K562 (cell line): ENCODE measurements around the gene TBR1. TPM values are rescaled to one million over a fixed set of nuclear protein-coding genes. Genes with fewer than 3 reads are reported as not detected.

Source experiments
- FOXP1 ChIP-seq: sonication (generic); formaldehyde crosslinking; IDR thresholded peaks from 2 replicates; pipeline ENCODE4 v1.8.0; 2022; ENCODE audit warnings: mild to moderate bottlenecking, missing genetic modification reagents
- GABPB1 ChIP-seq: sonication (generic); formaldehyde crosslinking; IDR thresholded peaks from 2 replicates; pipeline ENCODE4 v1.8.0; 2022; ENCODE audit warnings: mild to moderate bottlenecking, missing genetic modification reagents
- HNRNPUL1 ChIP-seq: fragments of 200-400 bp; formaldehyde crosslinking; IDR thresholded peaks from 2 replicates; pipeline ENCODE4 v1.6.1; 2017; ENCODE audit warnings: low read length
- HSF4 ChIP-seq: fragments of 250-450 bp; sonication (Bioruptor Pico); IDR thresholded peaks from 2 replicates; pipeline ENCODE4 v2.1.2; 2022; ENCODE audit warnings: mild to moderate bottlenecking, moderate library complexity, borderline replicate concordance
- ZNF3 ChIP-seq: fragments of 250-450 bp; sonication (Bioruptor Pico); IDR thresholded peaks from 2 replicates; pipeline ENCODE4 v1.5.0; 2021; ENCODE audit warnings: mild to moderate bottlenecking, moderate library complexity
- ZNF311 ChIP-seq: fragments of 250-450 bp; sonication (Bioruptor Pico); IDR thresholded peaks from 2 replicates; pipeline ENCODE4 v1.4.0; 2020; ENCODE audit warnings: mild to moderate bottlenecking, moderate library complexity
- ZNF507 ChIP-seq: conservative IDR thresholded peaks from 2 replicates; pipeline ENCODE4 v1.6.1; 2017; ENCODE audit warnings: missing genetic modification characterization, missing compliant biosample characterization
- polyA plus RNA-seq, 8 experiments: library from polyadenylated mRNA; depleted of rRNA in 4 of 8; stranded (reverse) in 5 of 8; unstranded in 3 of 8; fragments of >200 nt; fragmentation: Nextera tagmentation in 2 of 8; fragmentation: Illumina TruSeq in 1 of 8; extraction: Ambion mirVana in 2 of 8; extraction: Trizol in 1 of 8; gene quantifications; 2 replicates each; pipeline versions ENCODE4 v1.2.1 to v1.2.3, GENCODE V29; 2011 to 2014; ENCODE audit warnings: inconsistent platforms in 1 of 8, missing spikeins in 1 of 8
- total RNA-seq, 7 experiments: library from RNA; depleted of rRNA in 6 of 7; stranded (reverse); fragments of >200 nt in 6 of 7; fragmentation: Illumina TruSeq in 2 of 7; extraction: Trizol in 2 of 7; gene quantifications; 2 replicates each; pipeline versions ENCODE4 v1.2.1 to v1.2.3, GENCODE V29; 2011 to 2021; ENCODE audit warnings: low replicate concordance in 1 of 7
- TF ChIP-seq, protein P1 (sequence below), 2 experiments: fragments of 450-650 bp in 1 of 2; sonication (generic) in 1 of 2; formaldehyde crosslinking in 1 of 2; IDR thresholded peaks; 2 replicates each; pipeline versions ENCODE4 v1.7.1 to v1.9.0; 2016 to 2022; ENCODE audit warnings: inconsistent platforms in 1 of 2, mild to moderate bottlenecking in 1 of 2, missing genetic modification reagents in 1 of 2
- TF ChIP-seq, protein P2 (sequence below): fragments of 250-450 bp; sonication (Bioruptor Pico); IDR thresholded peaks from 2 replicates; pipeline ENCODE4 v1.8.0; 2021; ENCODE audit warnings: moderate library complexity, mild to moderate bottlenecking, inconsistent platforms
- TF ChIP-seq, protein P3 (sequence below), 2 experiments: fragments of 450-650 bp in 1 of 2; sonication (generic) in 1 of 2; formaldehyde crosslinking in 1 of 2; IDR thresholded peaks in 1 of 2; conservative IDR thresholded peaks in 1 of 2; 2 replicates each; pipeline versions ENCODE4 v1.6.1 to v1.8.1; 2016 to 2023; ENCODE audit warnings: mild to moderate bottlenecking in 2 of 2, moderate library complexity in 2 of 2, inconsistent platforms in 1 of 2, missing genetic modification reagents in 1 of 2
- TF ChIP-seq, protein P4 (sequence below), 2 experiments: fragments of 250-450 bp in 1 of 2; fragments of 450-650 bp in 1 of 2; sonication (Bioruptor Pico) in 1 of 2; IDR thresholded peaks; 2 replicates each; pipeline versions ENCODE4 v1.6.1 to v1.8.0; 2016 to 2021; ENCODE audit warnings: mild to moderate bottlenecking in 2 of 2, moderate library complexity in 2 of 2, missing compliant biosample characterization in 1 of 2, missing genetic modification characterization in 1 of 2
- TF ChIP-seq, protein P5 (sequence below), 2 experiments: fragments of 450-650 bp; conservative IDR thresholded peaks; 2 replicates each; pipeline ENCODE4 v1.6.1; 2017; ENCODE audit warnings: mild to moderate bottlenecking in 2 of 2, moderate library complexity in 2 of 2

The TBR1 gene
- total and polyA plus RNA-seq, 9 of the 15 experiments (the other 6 are each of a cell fraction or from before 2014, with no cell fraction given): 0.01 to 0.09 TPM; not detected in 7

DNA sequence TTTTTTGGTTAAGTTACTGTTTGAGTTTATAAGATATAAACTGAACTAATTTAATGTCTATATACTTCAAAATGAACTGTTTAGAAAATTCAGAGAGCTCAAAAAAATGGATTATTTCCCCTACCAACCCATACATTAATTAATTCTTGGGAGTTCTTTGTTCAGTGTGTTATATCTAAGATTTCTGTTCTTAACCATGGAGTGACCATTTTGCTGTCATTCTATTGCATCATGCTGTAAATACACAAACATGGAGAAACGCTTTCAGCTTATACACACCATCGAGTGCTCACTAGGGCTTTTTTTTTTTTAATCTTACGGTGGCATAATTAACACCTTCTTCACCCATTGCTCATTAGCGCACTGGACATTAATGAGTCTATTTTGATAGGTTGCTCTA lies 33.4 kb upstream of the TBR1 start (continued):
- TF ChIP-seq, protein P1, sequence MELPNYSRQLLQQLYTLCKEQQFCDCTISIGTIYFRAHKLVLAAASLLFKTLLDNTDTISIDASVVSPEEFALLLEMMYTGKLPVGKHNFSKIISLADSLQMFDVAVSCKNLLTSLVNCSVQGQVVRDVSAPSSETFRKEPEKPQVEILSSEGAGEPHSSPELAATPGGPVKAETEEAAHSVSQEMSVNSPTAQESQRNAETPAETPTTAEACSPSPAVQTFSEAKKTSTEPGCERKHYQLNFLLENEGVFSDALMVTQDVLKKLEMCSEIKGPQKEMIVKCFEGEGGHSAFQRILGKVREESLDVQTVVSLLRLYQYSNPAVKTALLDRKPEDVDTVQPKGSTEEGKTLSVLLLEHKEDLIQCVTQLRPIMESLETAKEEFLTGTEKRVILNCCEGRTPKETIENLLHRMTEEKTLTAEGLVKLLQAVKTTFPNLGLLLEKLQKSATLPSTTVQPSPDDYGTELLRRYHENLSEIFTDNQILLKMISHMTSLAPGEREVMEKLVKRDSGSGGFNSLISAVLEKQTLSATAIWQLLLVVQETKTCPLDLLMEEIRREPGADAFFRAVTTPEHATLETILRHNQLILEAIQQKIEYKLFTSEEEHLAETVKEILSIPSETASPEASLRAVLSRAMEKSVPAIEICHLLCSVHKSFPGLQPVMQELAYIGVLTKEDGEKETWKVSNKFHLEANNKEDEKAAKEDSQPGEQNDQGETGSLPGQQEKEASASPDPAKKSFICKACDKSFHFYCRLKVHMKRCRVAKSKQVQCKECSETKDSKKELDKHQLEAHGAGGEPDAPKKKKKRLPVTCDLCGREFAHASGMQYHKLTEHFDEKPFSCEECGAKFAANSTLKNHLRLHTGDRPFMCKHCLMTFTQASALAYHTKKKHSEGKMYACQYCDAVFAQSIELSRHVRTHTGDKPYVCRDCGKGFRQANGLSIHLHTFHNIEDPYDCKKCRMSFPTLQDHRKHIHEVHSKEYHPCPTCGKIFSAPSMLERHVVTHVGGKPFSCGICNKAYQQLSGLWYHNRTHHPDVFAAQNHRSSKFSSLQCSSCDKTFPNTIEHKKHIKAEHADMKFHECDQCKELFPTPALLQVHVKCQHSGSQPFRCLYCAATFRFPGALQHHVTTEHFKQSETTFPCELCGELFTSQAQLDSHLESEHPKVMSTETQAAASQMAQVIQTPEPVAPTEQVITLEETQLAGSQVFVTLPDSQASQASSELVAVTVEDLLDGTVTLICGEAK (IDR thresholded peaks at IDR 0.05): no peak
- TF ChIP-seq, protein P1 (CRISPR knock-in tag; IDR thresholded peaks at IDR 0.05): no peak
- TF ChIP-seq ZNF3 (no peak), ZNF311 (CRISPR knock-in tag) (peak; percentile 87), FOXP1 (CRISPR knock-in tag) (no peak), GABPB1 (CRISPR knock-in tag) (no peak), ZNF507 (tag) (no peak), HSF4 (peak; percentile 80; the same call in 1 of the 2 replicates), HNRNPUL1 (no peak)
- TF ChIP-seq, protein P2, sequence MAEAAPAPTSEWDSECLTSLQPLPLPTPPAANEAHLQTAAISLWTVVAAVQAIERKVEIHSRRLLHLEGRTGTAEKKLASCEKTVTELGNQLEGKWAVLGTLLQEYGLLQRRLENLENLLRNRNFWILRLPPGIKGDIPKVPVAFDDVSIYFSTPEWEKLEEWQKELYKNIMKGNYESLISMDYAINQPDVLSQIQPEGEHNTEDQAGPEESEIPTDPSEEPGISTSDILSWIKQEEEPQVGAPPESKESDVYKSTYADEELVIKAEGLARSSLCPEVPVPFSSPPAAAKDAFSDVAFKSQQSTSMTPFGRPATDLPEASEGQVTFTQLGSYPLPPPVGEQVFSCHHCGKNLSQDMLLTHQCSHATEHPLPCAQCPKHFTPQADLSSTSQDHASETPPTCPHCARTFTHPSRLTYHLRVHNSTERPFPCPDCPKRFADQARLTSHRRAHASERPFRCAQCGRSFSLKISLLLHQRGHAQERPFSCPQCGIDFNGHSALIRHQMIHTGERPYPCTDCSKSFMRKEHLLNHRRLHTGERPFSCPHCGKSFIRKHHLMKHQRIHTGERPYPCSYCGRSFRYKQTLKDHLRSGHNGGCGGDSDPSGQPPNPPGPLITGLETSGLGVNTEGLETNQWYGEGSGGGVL (CRISPR knock-in tag): 0 out of 2 replicates have a peak, but pooled peaks have one; percentile 64
- TF ChIP-seq, protein P3, sequence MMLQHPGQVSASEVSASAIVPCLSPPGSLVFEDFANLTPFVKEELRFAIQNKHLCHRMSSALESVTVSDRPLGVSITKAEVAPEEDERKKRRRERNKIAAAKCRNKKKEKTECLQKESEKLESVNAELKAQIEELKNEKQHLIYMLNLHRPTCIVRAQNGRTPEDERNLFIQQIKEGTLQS (IDR thresholded peaks at IDR 0.05): peak; percentile 83
- TF ChIP-seq, protein P3 (CRISPR knock-in tag; conservative IDR thresholded peaks at IDR 0.05): no peak
- TF ChIP-seq, protein P4, sequence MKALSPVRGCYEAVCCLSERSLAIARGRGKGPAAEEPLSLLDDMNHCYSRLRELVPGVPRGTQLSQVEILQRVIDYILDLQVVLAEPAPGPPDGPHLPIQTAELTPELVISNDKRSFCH (CRISPR knock-in tag; IDR thresholded peaks at IDR 0.05): no peak
- TF ChIP-seq, protein P4 (tag; IDR thresholded peaks at IDR 0.05): no peak
- TF ChIP-seq, protein P5, sequence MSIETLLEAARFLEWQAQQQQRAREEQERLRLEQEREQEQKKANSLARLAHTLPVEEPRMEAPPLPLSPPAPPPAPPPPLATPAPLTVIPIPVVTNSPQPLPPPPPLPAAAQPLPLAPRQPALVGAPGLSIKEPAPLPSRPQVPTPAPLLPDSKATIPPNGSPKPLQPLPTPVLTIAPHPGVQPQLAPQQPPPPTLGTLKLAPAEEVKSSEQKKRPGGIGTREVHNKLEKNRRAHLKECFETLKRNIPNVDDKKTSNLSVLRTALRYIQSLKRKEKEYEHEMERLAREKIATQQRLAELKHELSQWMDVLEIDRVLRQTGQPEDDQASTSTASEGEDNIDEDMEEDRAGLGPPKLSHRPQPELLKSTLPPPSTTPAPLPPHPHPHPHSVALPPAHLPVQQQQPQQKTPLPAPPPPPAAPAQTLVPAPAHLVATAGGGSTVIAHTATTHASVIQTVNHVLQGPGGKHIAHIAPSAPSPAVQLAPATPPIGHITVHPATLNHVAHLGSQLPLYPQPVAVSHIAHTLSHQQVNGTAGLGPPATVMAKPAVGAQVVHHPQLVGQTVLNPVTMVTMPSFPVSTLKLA (conservative IDR thresholded peaks at IDR 0.05): no peak
